ENCODE measurements around the gene TRAF7.
"Not testable (repeated sequence)": the region's sequence is repeated elsewhere in the genome, so short reads cannot be mapped to it uniquely, and the experiment has no call there.

Gene TRAF7

DNA sequence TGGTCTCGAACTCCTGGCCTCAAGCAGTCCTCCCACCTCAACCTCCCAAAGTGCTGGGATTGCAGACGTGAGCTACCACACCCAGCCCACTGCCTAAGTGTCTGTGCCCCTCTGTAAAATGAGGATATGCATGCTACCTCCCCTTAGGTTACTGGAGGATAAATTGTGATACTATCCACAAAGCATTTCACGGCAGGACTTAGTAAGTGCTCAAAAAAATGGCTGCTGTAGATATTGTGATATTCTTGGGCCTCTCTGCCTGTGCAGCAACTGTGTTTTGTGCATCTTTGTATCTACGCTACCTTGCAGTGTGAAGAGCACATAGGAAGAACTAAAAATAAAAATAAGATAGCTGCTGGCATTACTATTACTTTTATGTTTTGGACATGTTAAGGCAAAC lies 42.7 kb downstream of the TRAF7 start:
- peaks cover 85% of the 10 kb centered on the region for H3K27me3 ChIP-seq
- no peak overlapping the region for H3K4me3 ChIP-seq (ENCODE audit: low read depth in 1 of 2, low read length in 1 of 2)
- no peak overlapping the region for H3K27ac ChIP-seq
- H3K4me1 ChIP-seq (ENCODE audit: control insufficient read depth in 1 of 2, insufficient read depth in 1 of 2, low read depth in 1 of 2, low read length in 1 of 2): peaks cover 0 to 11% of the 10 kb centered on the region in 2 experiments
- no peaks in the 10 kb centered on the region for H3K36me3 ChIP-seq
- H3K9me3 ChIP-seq: no peaks in the 10 kb centered on the region
- TF ChIP-seq, protein P1, sequence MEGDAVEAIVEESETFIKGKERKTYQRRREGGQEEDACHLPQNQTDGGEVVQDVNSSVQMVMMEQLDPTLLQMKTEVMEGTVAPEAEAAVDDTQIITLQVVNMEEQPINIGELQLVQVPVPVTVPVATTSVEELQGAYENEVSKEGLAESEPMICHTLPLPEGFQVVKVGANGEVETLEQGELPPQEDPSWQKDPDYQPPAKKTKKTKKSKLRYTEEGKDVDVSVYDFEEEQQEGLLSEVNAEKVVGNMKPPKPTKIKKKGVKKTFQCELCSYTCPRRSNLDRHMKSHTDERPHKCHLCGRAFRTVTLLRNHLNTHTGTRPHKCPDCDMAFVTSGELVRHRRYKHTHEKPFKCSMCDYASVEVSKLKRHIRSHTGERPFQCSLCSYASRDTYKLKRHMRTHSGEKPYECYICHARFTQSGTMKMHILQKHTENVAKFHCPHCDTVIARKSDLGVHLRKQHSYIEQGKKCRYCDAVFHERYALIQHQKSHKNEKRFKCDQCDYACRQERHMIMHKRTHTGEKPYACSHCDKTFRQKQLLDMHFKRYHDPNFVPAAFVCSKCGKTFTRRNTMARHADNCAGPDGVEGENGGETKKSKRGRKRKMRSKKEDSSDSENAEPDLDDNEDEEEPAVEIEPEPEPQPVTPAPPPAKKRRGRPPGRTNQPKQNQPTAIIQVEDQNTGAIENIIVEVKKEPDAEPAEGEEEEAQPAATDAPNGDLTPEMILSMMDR (IDR thresholded peaks at IDR 0.05): no peak

DNA sequence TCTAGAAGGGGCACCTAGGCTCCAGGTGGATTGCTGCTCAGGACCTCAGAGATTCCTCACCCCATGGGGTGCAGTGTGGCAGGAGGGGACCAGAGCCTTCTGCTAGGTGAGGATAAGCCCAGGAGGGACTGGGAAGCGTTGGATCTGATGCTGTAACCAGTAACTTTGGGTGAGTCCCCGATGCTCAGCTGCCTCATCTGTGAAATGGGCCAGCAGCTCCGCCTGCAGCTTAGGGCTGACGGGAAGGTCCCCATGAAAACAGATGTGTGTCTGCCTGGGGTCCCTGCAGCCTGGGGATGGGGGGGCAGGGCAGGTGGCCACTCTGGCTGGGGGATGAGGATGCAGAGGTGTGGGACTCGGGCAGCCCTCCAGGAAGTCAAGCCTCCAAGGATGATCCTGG lies 43.5 kb downstream of the TRAF7 start:
- Histone ChIP-seq H3K27ac (no peak overlapping the region), H3K4me1 (ENCODE audit: control insufficient read depth in 1 of 2, insufficient read depth in 1 of 2, low read depth in 1 of 2, low read length in 1 of 2) (peaks cover 0 to 11% of the 10 kb centered on the region in 2 experiments), H3K36me3 (no peaks in the 10 kb centered on the region), H3K9me3 (no peaks in the 10 kb centered on the region), H3K4me3 (ENCODE audit: low read depth in 1 of 2, low read length in 1 of 2) (no peak overlapping the region), H3K27me3 (peaks cover 76% of the 10 kb centered on the region)
- TF ChIP-seq, protein P1 (IDR thresholded peaks at IDR 0.05): no peak

DNA sequence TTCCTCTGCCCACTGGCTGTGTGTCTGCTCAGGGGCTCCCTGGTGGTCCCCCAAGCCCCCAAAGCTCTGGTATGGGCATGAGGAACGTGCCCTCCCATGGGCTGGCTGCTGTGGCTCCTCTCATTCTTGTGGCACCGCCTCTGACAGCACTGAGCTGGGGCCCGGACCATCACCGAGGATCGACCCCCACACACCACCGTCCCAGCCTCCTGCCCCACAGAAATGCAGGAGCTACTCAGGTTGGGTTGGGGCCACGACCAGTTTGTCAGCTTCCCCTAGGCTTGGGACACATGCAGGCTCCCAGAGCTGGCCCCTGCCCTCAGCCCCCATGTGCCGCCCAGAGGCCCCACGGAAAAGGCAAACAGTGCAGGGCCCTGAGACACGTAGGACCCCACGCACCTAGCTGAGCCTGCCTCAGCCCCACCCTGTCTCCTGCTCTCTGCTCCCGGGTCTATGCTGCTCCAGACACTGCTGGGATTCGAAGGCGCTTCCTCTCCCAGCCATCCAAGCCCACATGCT lies 44.1 kb downstream of the TRAF7 start:
- H3K27ac ChIP-seq: no peak overlapping the region
- H3K27me3 ChIP-seq: peaks cover 71% of the 10 kb centered on the region
- TF ChIP-seq, protein P1 (IDR thresholded peaks at IDR 0.05): no peak
- no peaks in the 10 kb centered on the region for H3K36me3 ChIP-seq
- peaks cover 4 to 14% of the 10 kb centered on the region in 2 experiments for H3K4me1 ChIP-seq (ENCODE audit: control insufficient read depth in 1 of 2, insufficient read depth in 1 of 2, low read depth in 1 of 2, low read length in 1 of 2)
- H3K4me3 ChIP-seq (ENCODE audit: low read depth in 1 of 2, low read length in 1 of 2): no peak overlapping the region
- no peaks in the 10 kb centered on the region for H3K9me3 ChIP-seq

DNA sequence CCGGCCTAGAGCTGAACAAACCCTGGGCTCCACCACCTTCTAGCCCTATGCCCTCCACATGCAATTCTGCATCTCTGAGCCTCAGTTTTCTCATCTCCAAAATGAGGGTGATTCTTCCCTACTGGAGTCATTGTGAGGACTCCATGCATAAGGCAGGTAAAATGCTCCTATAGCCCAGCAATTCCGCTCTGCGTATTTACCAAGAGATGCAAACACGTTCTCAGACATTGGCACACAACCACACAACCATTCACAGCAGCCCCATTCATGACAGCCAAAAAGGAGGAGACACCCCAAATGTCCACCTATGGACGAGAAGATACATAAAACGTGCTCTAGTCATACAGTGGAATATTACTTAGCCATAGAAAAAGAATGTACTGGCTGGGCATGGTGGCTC lies 44.7 kb downstream of the TRAF7 start:
- Histone ChIP-seq H3K4me3 (ENCODE audit: low read depth in 1 of 2, low read length in 1 of 2) (no peak overlapping the region), H3K36me3 (no peaks in the 10 kb centered on the region), H3K9me3 (no peaks in the 10 kb centered on the region), H3K27ac (no peak overlapping the region), H3K4me1 (ENCODE audit: control insufficient read depth in 1 of 2, insufficient read depth in 1 of 2, low read depth in 1 of 2, low read length in 1 of 2) (peaks cover 7 to 17% of the 10 kb centered on the region in 2 experiments), H3K27me3 (peaks cover 64% of the 10 kb centered on the region)
- TF ChIP-seq, protein P1 (IDR thresholded peaks at IDR 0.05): no peak

DNA sequence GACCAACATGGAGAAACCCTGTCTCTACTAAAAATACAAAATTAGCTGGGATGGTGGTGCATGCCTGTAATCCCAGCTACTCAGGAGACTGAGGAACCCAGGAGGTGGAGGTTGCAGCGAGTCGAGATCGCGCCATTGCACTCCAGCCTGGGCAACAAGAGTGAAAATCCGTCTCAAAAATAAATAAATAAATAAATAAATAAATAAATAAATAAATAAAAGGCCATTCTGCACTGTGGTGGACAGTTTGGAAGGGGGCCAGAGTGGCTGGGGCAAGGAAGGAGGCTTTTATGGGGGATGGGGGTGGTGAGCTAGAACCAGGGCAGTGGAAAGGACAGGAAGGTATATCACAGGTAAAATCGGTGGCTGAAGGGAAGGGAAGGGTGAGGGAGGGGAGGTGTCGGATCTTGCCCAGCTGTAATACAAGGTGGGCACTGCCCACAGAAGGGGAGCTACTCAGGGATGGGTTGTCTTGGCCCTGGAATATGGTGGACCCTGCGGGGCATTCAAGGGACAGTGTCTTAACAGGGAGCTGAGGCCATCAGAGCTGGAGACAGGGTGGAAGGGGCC lies 47.6 kb downstream of the TRAF7 start:
- peaks cover 38% of the 10 kb centered on the region for H3K27me3 ChIP-seq
- H3K27ac ChIP-seq; H3K4me3 ChIP-seq (ENCODE audit: low read depth in 1 of 2, low read length in 1 of 2); H3K9me3 ChIP-seq; H3K36me3 ChIP-seq: not testable (repeated sequence)
- H3K4me1 ChIP-seq (ENCODE audit: control insufficient read depth in 1 of 2, insufficient read depth in 1 of 2, low read depth in 1 of 2, low read length in 1 of 2): peaks cover 25 to 27% of the 10 kb centered on the region in 2 experiments

DNA sequence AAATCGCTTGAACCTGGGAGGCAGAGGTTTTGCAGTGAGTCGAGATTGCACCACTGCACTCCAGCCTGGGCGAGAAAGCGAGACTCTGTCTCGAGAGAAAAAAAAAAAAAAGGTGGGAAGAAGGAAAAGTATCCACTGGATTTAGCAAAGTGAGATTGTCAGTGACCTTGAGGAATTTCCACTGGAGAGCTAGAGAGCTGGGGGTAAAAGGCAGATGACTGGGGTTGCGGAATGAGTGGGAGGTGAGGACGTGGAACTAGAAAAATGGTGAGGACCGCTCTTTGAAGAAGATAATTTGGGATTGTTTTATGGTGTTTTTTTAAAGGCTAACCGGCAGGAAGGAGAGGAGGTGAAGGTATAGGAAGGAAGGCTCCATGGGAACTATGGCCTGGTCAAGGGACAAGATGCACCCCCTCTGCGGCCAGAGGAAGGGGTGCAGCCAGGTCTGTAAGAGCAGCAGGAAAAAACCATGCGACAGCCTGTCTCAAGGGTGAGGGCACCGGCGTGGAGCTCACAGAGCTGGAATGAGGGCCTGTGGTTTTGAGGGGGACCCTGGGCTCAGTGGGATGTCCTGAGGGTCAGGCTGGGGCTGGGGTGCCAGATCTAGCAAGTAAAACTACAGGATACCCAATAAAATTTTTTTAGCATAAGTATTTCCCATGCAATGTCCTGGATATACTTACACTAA lies 49.0 kb downstream of the TRAF7 start:
- peaks cover 25 to 27% of the 10 kb centered on the region in 2 experiments for H3K4me1 ChIP-seq (ENCODE audit: control insufficient read depth in 1 of 2, insufficient read depth in 1 of 2, low read depth in 1 of 2, low read length in 1 of 2)
- H3K9me3 ChIP-seq: no peaks in the 10 kb centered on the region
- H3K4me3 ChIP-seq (ENCODE audit: low read depth in 1 of 2, low read length in 1 of 2): peak overlapping the region; percentile 95 to 100
- H3K36me3 ChIP-seq: peaks cover 16% of the 10 kb centered on the region
- TF ChIP-seq, protein P1 (IDR thresholded peaks at IDR 0.05): no peak
- peaks cover 24% of the 10 kb centered on the region for H3K27me3 ChIP-seq
- H3K27ac ChIP-seq: peak overlapping the region; percentile 88
